IPS-20b (cell line): ENCODE results near the gene BPIFA3.
"Not testable (repeated sequence)": the region's sequence is repeated elsewhere in the genome, so short reads cannot be mapped to it uniquely, and the experiment has no call there.

ENCODE experiments used
- H3K27ac ChIP-seq: one replicate; pipeline ENCODE4 v1.5.1; 2013; ENCODE audit warnings: low read length
- H3K27me3 ChIP-seq: 2 replicates; pipeline ENCODE4 v1.6.1; 2013; ENCODE audit warnings: mild to moderate bottlenecking, low read length, inconsistent platforms; ENCODE audit not compliant: insufficient read depth
- H3K36me3 ChIP-seq: 2 replicates; pipeline ENCODE4 v1.6.1; 2013; ENCODE audit warnings: low read depth, mild to moderate bottlenecking, inconsistent platforms, low read length, moderate library complexity; ENCODE audit not compliant: insufficient read depth
- H3K4me1 ChIP-seq: 2 replicates; pipeline ENCODE4 v1.6.1; 2013; ENCODE audit warnings: mild to moderate bottlenecking, control low read depth, inconsistent platforms, low read length, moderate library complexity; ENCODE audit not compliant: insufficient read depth
- H3K4me3 ChIP-seq: 2 replicates; pipeline ENCODE4 v1.5.1; 2013; ENCODE audit warnings: mild to moderate bottlenecking, low read length, inconsistent platforms
- H3K9ac ChIP-seq: 2 replicates; pipeline ENCODE4 v1.6.1; 2013; ENCODE audit warnings: low read depth, mild to moderate bottlenecking, inconsistent platforms, low read length, moderate library complexity
- H3K9me3 ChIP-seq: 2 replicates; pipeline ENCODE4 v1.6.1; 2013; ENCODE audit warnings: mild to moderate bottlenecking, low read depth, low read length, inconsistent platforms; ENCODE audit not compliant: insufficient read depth

The BPIFA3 gene

GRCh38 chr20:33217052-33217451 is at the start of gene BPIFA3:
Gene BPIFA3 (plus strand): TSS chr20:33217352. CDS start chr20:33217537, 185 bp downstream.
- H3K9me3 ChIP-seq = no peaks in the 10 kb centered on the region
- H3K36me3 ChIP-seq = no peaks in the 10 kb centered on the region
- no peak within 1 kb of the TSS for H3K4me3 ChIP-seq
- H3K27ac ChIP-seq = no peak within 1 kb of the TSS
- H3K27me3 ChIP-seq = no peaks in the 10 kb centered on the region; the same call in 1 of the 2 replicates
- H3K9ac ChIP-seq = no peak within 1 kb of the TSS
- no peaks in the 10 kb centered on the region for H3K4me1 ChIP-seq

- Histone ChIP-seq H3K9me3 (peaks cover 11% of the 10 kb centered on the region), H3K27ac (no peak within 1 kb of the TSS), H3K36me3 (no peaks in the 10 kb centered on the region), H3K4me3 (no peak within 1 kb of the TSS), H3K27me3 (no peaks in the 10 kb centered on the region), H3K9ac (no peak within 1 kb of the TSS), H3K4me1 (no peaks in the 10 kb centered on the region)
Observed at GRCh38 chr20:33167859-33168258, 49.3 kb upstream of the BPIFA3 start, which contains the start of gene BPIFA2. Gene BPIFA2 (plus strand): TSS chr20:33168159. CDS start chr20:33169146, 987 bp downstream.

GRCh38 chr20:33169176-33169794 is 47.9 kb upstream of the BPIFA3 start:
- no peaks in the 10 kb centered on the region for H3K27me3 ChIP-seq
- peaks cover 11% of the 10 kb centered on the region for H3K9me3 ChIP-seq
- H3K27ac ChIP-seq = no peak overlapping the region
- no peaks in the 10 kb centered on the region for H3K36me3 ChIP-seq
- no peaks in the 10 kb centered on the region for H3K4me1 ChIP-seq
- no peak overlapping the region for H3K4me3 ChIP-seq
- no peak overlapping the region for H3K9ac ChIP-seq

GRCh38 chr20:33172781-33173180 is 44.4 kb upstream of the BPIFA3 start:
- Histone ChIP-seq H3K27me3 (no peaks in the 10 kb centered on the region), H3K4me3 (no peak overlapping the region), H3K9ac (no peak overlapping the region), H3K27ac (no peak overlapping the region), H3K9me3 (peaks cover 11% of the 10 kb centered on the region), H3K4me1 (no peaks in the 10 kb centered on the region; the same call in 1 of the 2 replicates), H3K36me3 (no peaks in the 10 kb centered on the region)

GRCh38 chr20:33175123-33175522 is 42.0 kb upstream of the BPIFA3 start:
- no peaks in the 10 kb centered on the region for H3K27me3 ChIP-seq
- H3K9me3 ChIP-seq = no peaks in the 10 kb centered on the region
- H3K9ac ChIP-seq = no peak overlapping the region
- H3K4me3 ChIP-seq = no peak overlapping the region
- no peaks in the 10 kb centered on the region for H3K36me3 ChIP-seq
- no peak overlapping the region for H3K27ac ChIP-seq
- H3K4me1 ChIP-seq = no peaks in the 10 kb centered on the region; the same call in 1 of the 2 replicates

DNA sequence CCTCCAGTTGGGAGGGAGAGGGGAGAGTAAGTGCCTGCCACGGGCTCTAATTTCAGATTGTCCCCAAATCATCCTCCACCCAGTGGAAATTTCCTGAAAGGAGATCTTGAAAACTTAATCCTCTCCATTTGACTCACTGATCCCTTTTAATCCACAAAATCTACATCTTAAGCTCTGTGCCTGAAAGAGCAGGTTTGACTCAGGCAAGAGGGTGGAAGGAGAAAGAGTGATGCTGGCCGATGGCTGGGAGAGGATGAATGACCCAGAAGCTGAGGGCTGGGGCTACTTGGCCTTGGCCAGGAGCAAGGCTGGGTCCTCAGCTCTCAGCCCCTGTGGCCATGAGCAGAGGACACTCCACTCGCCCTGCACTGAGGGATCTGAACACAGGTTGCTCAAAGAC is 41.1 kb upstream of the BPIFA3 start:
- Histone ChIP-seq H3K27ac (no peak overlapping the region), H3K4me3 (no peak overlapping the region), H3K9ac (no peak overlapping the region), H3K36me3 (no peaks in the 10 kb centered on the region), H3K27me3 (no peaks in the 10 kb centered on the region), H3K9me3 (no peaks in the 10 kb centered on the region), H3K4me1 (no peaks in the 10 kb centered on the region; the same call in 1 of the 2 replicates)

GRCh38 chr20:33177866-33178265 is 39.3 kb upstream of the BPIFA3 start:
- H3K9ac ChIP-seq = no peak overlapping the region
- no peaks in the 10 kb centered on the region for H3K36me3 ChIP-seq
- no peak overlapping the region for H3K4me3 ChIP-seq
- no peaks in the 10 kb centered on the region for H3K27me3 ChIP-seq
- H3K4me1 ChIP-seq = no peaks in the 10 kb centered on the region; the same call in 1 of the 2 replicates
- H3K27ac ChIP-seq = no peak overlapping the region
- no peaks in the 10 kb centered on the region for H3K9me3 ChIP-seq

DNA sequence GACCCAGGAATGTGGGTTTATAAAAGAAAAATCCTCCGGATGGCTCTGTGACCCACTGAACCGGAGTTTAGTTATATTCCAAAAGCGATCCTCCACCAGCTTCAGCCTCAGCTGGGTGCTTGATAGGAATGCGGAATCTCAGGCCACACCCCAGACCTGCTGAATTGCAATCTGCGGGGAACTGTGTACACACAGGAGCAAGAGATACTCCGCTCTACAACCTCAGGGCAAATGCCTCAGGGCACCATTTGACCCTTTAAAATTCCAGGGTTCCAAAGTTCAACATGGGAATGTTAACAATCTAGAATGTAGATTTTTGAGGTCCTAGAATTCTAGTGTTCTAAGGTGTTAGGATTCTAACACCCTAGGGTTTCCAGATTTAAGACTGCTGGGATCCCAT is 38.4 kb upstream of the BPIFA3 start:
- no peak overlapping the region for H3K27ac ChIP-seq
- no peaks in the 10 kb centered on the region for H3K36me3 ChIP-seq
- H3K9me3 ChIP-seq = no peaks in the 10 kb centered on the region
- no peaks in the 10 kb centered on the region for H3K27me3 ChIP-seq
- no peak overlapping the region for H3K9ac ChIP-seq
- no peak overlapping the region for H3K4me3 ChIP-seq
- no peaks in the 10 kb centered on the region; the same call in 1 of the 2 replicates for H3K4me1 ChIP-seq

- H3K4me3 ChIP-seq = no peak overlapping the region
- H3K36me3 ChIP-seq = no peaks in the 10 kb centered on the region
- H3K9me3 ChIP-seq = no peaks in the 10 kb centered on the region
- H3K27me3 ChIP-seq = no peaks in the 10 kb centered on the region
- no peak overlapping the region for H3K27ac ChIP-seq
- H3K4me1 ChIP-seq = no peaks in the 10 kb centered on the region; the same call in 1 of the 2 replicates
- H3K9ac ChIP-seq = no peak overlapping the region
Observed at GRCh38 chr20:33180169-33180568, 37.0 kb upstream of the BPIFA3 start.

DNA sequence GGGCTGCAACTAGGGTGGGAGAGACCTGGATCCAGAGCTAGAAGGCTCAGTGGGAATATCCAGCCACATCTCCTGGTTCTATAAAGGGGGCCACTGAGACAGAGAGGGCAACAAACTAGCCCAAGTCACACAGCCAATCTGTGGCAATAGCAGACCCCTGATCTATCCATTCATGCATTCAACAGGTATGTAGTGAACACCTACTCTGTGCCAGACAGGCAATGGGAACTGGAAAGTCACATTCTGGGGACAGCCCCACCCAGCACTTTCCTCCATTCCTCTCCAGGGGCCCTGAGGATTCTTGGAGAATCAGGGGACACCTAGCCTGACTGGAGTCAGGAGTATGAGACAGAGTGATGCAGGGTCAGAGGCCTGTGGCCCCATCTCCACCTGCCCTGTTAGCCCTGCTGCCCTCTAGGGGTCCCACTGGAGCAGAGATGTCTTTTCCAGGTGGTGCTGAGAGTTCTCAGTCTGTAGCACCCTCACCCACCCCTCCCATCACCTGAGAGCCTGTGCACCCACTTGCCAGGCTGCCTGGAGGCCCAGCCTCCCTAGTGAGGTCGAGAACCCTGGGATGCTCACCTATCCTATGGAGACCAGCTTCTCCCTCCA is 35.6 kb upstream of the BPIFA3 start:
- H3K27ac ChIP-seq = no peak overlapping the region
- no peaks in the 10 kb centered on the region for H3K27me3 ChIP-seq
- H3K4me3 ChIP-seq = no peak overlapping the region
- H3K9ac ChIP-seq = no peak overlapping the region
- no peaks in the 10 kb centered on the region for H3K36me3 ChIP-seq
- no peaks in the 10 kb centered on the region for H3K9me3 ChIP-seq
- no peaks in the 10 kb centered on the region for H3K4me1 ChIP-seq

DNA sequence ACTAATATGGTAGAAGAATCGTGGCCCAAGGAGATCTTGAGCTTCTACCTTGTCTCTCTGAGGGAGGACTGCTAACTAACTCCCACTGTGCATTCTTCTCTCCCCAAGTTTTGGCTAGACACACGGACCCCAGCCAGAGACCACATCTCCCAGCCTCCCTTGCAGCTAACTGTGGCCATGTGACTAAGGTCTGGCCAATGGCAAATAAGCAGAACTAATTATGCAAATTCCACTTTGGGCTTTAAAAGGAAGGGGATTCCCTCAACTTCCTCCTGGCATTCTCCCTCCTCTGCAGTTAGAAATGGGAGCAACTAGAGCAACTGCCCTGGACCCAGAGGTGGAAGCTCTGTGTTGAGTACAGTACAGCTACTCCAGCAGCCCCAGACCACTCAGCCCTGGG is 33.8 kb upstream of the BPIFA3 start:
- H3K27ac ChIP-seq = no peak overlapping the region
- H3K27me3 ChIP-seq = no peaks in the 10 kb centered on the region
- H3K9ac ChIP-seq = no peak overlapping the region
- no peaks in the 10 kb centered on the region for H3K36me3 ChIP-seq
- no peaks in the 10 kb centered on the region for H3K9me3 ChIP-seq
- H3K4me3 ChIP-seq = no peak overlapping the region
- H3K4me1 ChIP-seq = no peaks in the 10 kb centered on the region

- H3K36me3 ChIP-seq, H3K27ac ChIP-seq, H3K27me3 ChIP-seq, H3K9me3 ChIP-seq, H3K9ac ChIP-seq, H3K4me1 ChIP-seq, H3K4me3 ChIP-seq: not testable (repeated sequence)
Observed at GRCh38 chr20:33185031-33185590, 32.0 kb upstream of the BPIFA3 start.
